Activated CD8-positive, alpha-beta memory T cell treated with anti-CD3 and anti-CD28 coated beads for 1 hour (primary cell): ENCODE results near the gene CARHSP1.
"Not testable (repeated sequence)": the region's sequence is repeated elsewhere in the genome, so short reads cannot be mapped to it uniquely, and the experiment has no call there.

Experiments
- DNase-seq, 2 donors: peaks; one replicate each; pipeline ENCODE4 v3.0.0-alpha.2; 2020; ENCODE audit warnings: low read depth in 1 of 2; ENCODE audit errors: extremely low read depth in 1 of 2

The CARHSP1 gene

DNA sequence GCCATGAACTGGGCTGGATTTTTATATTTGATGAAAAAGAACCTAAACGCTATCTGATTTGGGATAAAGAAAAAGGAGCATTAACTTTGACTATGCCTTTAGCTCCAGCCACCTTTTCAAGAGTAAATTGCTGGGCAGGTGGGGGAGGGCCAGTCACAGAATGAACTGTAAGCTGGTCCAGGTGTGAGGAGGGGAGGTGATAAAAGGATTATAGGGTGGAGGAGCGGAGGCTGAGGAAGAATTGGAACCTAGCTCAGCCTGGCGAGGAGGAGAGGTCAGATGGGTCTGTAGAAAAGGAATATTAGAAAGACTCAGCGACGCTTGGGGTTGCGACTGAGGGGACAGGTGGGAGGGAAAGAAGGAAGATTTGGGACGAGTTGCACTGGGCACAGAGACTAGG is 32.0 kb downstream of the CARHSP1 start:
- DNase-seq = not testable (repeated sequence)

DNA sequence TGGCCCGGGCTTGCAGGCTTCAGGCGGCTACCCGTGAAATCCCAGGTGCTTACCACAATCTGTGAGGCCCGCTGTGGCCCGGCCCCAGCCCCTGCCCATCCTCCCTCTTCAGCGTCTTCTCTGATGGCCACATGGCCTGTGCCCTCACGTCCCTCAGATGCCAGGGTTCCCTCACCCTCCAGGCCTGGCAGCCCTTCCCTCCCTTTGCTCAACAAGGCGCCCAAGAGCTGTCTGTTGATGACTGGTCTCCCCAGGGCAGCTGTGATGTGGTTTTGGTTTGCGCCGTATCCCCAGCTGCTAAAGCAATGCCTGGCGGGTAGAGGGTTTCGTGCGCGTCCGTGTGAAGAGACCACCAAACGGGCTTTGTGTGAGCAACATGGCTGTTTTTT is 36.1 kb downstream of the CARHSP1 start:
- no peak for DNase-seq

DNA sequence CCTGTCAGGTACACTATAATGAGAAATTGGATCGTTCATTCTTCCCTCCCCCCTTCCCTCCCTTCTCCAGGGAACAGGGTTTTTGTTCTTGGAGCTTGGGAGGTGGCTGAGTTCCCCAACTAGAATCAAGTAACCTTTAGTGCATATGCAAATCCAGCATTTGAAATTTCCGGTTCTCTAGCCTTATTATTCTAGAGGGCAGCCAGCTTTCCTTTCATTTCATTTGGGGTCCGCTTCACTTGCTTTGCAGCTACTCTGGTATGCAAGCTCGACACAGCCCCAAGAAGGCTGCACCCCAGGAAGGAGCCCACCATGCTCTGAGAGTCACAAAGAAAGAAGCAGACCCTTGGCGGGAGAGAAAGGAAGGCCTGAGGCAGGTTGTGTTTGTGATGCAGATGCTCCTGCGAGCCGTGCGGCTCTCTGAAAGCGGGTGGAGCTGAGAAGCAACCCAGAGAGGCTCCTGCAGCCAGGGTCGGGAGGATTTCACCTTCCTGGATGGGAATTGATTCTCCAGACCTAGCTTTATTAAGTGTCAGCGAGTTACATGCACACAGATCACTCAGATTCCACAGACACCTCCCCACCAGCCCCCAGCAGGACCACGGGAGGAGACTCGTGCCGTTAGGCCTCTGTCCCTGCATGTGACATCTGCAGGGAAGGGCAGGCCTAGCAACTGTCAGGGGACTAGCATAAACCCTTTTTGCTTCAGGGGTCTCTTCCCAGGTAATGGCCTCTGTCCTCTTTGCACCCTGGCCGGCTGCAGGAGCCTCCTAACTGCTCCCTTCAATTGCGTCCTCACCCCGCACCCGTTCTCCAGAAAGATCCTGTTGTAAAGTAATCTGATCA is 36.7 kb downstream of the CARHSP1 start:
- no peak for DNase-seq

DNA sequence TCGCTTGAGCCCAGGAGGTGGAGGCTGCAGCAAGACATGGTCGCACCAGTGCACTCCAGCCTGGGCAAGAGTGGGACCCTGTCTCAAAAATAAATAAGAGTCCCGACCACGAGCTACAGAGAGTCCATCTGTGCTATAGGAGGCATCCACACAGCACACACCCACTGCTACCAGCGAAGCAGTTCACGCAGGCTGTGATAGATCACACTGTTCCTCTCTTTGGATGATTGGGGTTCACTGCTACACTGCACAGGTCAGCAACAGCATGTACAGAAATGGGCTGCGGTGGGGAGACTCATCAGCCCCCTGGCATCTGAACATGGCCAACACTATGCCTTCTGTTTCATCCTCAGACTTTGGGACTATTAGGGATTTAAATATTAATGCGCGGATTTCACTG is 37.4 kb downstream of the CARHSP1 start:
- DNase-seq = no peak

DNA sequence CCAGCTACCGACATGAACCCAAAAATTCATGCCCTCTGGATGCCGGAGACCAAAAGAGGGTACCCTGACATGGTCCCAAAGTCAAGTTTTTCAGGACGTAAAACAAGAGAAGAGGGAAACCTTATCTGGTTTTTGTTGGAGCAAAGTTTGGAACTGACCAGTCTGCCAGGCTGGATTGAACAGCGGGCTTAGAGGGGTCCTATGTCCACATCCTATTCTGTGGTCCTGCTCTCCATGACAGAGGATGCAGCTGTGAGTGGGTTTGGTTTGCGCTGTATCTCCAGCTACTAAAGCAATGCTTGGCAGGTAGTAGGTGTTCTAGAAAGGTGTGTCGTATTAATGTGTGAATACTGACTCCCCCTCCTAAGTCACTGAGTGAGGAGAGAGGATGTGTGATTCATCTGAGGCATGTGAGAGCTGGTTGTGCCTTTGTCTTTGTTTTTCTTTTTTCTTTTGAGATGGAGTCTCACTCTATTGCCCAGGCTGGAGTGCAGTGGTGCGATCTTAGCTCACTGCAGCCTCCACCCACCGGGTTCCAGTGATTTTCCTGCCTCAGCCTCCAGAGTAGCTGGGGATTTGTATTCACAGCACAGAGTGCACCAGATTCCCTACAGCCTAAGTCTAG is 40.2 kb downstream of the CARHSP1 start:
- DNase-seq = no peak

DNA sequence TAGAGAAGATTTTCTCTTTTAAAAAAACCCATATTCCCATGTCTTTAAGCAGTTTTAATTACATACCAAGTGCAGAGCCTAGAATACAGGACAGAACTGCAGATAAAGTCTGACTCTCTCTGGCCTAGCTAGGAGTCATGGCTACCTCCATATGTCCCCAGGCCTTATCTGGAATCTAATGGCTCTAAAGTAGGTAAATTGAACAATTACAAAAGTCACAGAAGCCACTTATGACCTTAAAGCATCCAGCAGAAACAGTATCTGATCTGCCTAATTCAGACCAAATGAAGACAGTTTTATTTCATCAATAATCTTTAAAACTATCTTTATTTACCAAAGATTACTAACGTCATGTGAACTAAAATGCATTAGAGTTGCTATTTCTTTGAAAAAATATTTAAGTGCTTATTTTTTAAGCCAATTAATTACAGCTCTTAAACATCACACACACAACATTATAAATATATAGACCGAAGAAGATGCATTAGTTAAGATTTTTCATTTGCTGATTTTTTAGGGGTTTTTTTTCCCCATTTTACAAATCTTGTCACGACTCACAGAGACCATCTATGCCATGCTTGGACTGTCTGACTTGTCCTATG is 42.4 kb downstream of the CARHSP1 start:
- no peak for DNase-seq

DNA sequence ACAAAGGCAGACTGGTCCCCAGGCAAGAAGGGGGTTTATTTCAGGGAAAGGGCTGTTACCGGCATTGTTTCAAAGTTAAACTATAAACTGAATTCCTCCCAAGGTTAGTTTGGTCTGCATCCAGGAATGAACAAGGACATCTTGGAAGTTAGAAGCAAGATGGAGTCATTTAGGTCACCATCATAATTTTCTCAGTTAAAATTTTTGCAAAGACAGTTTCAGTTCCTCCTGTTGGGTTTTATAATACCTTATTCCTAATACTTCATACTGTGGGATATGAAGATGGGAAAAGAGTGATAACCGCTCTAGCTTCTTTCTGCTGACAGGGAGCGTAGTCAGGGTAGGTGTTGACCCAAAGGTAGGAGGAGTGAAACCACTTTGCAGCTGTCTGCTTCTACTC is 46.4 kb downstream of the CARHSP1 start:
- no peak for DNase-seq

DNA sequence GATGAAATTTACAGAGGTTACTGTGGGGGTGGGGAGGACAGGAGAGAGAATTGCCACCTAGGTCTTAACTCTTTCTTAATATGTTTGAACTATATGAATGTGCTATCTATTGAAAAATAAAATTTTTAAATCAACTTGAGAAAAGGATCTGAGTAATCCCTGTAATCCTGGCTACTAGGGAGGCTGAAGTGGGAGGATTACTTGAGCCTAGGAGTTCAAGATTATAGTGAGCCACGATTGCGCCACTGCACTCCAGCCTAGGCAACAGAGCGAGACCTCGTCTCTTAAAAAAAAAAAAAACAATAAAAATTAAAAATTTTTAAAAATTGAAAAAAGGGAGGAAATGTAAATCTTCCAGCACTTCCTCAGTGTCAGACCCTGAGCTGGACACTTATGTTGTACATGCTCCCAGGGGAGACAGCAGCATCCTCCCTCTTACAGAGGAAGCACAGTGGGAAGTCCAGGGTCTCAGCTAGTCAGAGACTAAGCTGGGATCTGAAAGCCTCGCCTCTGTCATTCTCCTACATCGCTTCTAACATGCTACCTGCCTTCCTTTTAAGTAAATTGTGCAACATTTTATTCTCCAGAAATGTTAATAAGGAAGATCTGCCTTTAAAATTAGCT is 49.3 kb downstream of the CARHSP1 start:
- no peak for DNase-seq

DNA sequence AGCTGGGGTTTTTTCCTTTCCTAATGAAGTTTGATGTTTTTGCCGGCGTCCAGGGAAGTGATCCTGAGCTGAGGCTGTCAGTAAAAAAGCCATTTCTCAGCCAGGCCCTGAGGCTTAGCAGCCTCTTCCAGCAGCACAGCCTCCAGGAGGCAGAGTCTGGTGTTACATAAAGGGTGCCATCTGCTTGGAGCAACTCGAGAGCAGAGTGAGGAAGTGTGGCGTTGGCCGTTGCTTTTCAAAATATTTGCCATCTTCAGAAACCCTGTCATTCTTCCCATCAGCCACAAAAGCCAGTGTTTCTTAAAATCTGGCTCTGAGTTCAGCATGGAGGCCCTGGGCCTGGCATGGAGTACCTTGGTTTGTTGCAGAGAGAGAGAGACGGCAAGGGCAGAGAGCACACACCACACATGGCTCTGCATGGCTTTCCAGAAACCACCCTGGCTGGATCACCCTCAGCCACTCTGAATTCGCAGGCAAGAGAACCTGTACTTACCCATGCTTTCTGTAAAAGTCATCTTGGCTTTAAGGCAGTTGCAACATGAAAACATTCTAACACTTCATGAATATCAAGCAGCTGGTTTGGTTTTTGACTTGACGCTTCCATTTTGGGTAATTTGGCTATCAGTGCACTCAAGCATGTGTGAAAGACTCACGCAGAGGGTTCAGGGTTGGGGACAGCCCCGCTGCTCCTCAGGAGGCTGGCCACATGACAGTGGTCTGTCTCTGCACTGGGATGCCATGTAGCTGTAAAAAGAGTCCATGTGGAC is 50.1 kb downstream of the CARHSP1 start:
- no peak for DNase-seq

DNA sequence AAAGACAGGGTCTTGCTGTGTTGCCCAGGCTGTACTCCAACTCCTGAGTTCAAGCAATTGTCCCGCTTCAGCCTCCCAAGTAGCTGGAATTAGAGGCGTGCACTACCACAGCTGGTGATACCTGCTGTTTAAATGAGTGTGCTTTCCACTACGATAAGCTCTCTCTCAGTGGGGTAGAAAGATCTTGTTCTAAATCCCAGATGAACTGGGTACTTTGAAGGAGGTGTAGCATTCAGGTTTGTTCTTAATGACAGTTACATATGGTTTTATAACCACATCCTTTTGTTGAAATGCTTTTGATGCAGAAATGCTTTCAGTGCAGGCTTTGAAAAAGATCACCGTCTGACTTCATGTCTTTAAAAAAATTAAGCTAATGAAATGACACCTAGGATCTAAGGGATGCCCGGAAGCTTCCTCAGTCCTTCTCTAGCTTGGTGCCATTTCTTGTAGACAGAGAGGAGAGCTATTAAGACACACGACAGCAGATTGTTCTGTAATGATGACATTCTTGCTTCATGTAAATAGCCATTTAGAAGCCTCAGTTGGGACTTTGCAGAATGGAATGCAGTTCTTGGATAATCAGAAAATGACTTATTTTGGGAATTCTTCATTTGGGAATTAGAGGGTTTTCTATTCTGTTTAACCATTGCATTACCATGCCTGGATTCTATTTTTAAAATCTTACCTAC is 51.7 kb downstream of the CARHSP1 start:
- DNase-seq = no peak

DNA sequence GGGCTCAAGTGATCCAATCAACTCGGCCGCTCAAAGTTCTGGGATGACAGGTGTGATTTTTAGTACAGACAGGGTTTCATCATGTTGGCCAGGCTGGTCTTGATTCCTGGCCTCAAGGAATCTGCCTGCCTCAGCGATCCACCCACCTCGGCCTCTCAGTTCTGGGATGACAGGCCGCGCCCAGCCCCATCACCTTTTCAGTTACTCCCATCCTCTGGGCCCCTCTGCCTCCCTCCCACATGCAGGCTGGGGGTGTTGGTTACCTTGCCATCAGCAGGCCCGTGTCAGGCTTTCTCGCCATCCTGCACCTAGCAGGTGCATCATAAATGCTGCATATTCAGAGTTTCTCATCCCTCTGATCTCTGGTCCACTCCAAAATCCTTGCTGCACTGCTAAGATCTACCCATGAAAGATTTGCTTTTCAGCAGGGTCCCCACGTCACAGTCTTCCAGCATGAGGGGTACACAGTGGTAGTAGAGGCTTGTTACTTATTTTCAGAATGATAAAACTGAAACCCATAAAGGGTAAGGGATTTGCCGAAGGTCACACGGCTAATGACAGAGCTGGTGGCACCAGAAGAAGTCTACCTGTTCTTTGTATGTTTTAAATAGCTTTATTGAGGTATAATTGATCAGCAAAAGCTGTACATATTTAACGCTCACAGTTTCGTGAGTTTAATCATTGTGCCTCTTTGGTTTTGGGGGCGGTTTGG is 54.6 kb downstream of the CARHSP1 start:
- DNase-seq = no peak

DNA sequence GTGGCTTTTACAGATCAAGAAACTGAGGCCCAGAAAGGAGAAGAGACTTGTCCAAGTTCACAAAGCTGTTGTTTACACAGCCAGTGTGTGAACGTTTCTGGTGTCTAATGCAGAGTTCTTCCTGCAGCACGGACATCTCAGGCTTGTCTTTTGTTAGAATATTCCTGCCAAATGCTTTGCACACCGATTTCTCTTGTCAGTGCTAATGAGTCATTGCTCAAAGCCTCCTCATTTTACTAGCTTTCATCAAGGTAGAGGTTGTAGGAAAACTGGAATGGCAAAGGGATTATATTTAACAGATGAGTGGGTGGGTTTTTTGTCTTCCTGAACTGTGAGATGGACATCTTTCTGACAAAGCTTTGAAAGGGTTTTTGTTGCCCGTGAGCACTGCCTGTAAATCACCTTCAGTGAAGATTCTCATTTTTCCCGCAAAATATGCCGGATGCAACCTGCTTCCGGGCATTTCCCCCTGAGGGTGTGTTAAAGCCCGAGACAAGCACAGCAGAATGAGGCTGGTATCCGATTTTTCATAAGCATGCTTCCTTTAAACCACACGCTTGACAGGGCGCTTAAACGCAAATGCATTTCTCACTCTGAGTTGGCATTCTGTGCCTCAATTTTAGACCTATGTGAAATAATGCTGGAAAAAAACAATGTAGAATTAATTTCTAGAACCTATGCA is 56.5 kb downstream of the CARHSP1 start:
- DNase-seq = no peak

DNA sequence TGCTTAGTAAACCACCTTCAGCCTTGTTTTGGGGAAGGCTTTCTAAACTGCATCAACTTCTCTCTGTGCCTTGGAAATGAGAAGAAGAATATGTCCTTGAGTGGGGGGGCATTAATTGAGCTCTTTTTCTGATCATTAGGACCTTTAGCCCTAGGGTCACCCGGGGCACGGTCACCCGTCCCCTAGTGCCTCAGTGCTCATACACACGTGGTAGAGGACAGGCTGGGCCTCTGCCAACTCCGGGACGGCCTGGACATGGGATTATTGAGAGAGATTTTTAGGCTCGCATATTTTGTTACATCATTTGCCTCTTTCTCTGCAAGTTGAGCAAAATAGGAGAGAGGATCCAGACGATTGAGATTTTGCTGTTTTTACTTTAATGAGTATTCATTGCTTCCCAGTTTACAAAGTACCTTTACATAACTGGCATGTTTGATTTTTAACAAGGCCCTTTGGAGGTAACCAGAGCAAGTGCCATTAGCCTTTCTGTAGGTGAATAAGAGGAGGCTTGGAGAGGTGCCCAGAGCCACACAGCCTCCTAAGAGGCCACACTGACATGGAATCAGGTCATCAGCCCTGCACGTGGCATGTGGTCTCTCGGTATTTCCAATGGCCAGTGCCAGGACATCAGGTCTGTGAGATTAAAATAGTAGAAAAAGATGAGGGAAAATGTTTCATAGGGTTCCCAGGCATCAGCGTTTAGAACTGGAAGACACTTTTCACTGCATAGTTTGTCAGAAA is 60.0 kb downstream of the CARHSP1 start:
- no peak for DNase-seq

DNA sequence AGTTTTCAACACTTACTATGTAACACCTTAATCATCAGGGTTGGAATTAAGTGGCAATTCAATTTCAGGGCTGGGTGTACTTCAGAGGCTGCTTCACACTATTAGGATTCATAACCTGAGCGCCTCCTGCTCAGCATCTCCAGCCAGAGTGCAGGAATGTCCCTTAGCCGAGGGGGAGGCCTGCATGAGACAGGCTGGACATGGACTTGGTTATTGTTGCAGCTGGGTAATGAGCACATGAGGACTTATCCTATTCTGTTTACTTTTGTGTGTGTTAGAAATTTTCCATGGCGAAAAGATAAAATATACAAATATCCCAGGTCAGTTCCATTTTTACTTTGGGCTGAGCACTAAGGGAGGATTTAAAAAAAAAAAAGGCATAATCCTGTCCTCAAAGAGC is 60.8 kb downstream of the CARHSP1 start:
- no peak for DNase-seq

DNA sequence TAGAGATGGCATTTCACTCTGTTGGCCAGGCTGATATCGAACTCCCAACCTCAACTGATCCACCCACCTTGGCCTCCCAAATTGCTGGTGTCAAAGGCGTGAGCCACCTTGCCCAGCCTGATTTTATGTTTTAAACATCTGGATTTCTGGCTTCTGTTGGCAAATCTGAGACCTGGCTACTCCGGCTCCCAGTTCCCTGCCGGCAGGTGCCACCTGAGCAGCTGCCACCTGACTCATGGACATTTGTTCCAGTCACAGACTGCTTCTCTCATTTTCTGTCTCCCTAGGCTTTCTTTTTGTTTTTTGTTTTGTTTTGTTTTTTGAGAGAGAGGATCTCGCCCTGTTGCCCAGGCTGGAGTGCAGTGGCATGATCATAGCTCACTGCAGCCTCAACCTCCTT is 61.6 kb downstream of the CARHSP1 start:
- no peak for DNase-seq

DNA sequence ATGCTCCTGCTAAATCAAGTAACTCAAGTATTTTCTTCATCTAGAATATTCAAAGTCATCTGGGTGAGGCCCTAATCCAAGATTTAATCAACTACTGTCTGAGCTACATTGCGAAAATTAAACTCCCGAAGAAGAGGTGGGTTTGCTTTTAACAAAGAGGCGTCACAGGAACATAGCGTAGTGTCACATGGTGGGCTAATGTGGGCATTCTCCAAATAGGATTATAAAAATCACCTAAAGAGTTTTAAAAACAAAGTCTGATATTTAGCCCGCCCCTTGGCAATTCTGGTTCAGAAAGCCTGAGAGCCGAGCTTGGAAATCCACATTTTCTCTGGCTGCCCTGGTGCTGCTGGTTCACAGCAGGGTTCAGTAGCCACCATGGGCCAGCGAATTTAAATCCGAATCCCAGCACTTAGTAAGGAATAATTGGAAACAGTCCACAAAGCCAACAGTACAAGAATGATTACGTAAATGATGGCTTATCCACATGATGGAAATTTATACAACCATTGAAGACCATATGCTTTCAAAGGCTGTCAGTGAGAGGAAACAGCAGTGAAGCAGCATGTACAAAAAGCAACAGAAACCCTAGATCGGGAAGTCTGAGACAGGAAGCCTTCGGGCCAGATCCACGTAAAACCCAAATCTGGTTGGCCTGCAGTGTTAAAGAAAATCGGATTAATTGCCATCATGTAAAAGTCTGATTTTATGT is 62.4 kb downstream of the CARHSP1 start:
- DNase-seq = no peak

DNA sequence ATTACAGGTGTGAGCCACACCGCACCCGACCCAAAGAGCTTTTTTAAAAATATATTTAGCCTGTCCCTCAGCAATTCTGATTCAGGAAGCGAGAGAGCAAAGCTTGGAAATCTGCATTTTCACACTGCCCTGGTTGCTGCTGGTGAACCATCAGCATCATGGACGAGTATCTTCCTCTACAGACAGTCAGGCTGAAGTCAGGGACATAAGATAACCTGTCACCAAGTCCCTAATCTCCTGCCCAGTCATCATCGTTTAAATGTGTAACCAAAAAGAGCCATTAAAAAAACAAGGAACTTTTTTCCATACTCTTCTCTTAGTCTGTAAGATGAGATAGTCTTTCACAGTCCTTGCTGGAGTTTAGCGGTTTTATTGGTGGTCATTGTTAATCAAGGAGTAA is 64.5 kb downstream of the CARHSP1 start:
- no peak for DNase-seq

DNA sequence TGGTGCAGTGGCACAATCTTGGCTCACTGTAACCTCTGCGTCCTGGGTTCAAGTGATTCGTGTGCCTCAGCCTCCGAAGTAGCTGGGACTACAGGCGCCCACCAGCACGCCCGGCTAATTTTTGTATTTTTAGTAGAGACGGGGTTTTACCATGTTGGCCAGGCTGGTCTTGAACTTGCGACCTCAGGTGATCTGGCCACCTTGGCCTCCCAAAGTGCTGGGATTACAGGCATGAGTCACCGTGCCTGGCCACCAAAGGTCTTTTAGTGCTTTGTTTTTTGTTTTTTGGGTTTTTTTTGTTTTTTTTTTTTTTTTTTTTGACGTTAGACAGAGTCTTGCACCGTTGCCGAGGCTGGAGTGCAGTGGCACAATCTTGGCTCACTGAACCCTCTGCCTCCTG is 65.1 kb downstream of the CARHSP1 start:
- DNase-seq = not testable (repeated sequence)
